NCI-H1417 treated with DMSO at 0.1 percent for 48 hours (cell line): Measurements from ENCODE around the gene SLC6A3.
"Not testable (repeated sequence)": the region's sequence is repeated elsewhere in the genome, so short reads cannot be mapped to it uniquely, and the experiment has no call there.

ENCODE experiments used
- DNase-seq: peaks from one replicate; lab custom pipeline; 2025; lab: John Stamatoyannopoulos, UW

SLC6A3 gene

DNA sequence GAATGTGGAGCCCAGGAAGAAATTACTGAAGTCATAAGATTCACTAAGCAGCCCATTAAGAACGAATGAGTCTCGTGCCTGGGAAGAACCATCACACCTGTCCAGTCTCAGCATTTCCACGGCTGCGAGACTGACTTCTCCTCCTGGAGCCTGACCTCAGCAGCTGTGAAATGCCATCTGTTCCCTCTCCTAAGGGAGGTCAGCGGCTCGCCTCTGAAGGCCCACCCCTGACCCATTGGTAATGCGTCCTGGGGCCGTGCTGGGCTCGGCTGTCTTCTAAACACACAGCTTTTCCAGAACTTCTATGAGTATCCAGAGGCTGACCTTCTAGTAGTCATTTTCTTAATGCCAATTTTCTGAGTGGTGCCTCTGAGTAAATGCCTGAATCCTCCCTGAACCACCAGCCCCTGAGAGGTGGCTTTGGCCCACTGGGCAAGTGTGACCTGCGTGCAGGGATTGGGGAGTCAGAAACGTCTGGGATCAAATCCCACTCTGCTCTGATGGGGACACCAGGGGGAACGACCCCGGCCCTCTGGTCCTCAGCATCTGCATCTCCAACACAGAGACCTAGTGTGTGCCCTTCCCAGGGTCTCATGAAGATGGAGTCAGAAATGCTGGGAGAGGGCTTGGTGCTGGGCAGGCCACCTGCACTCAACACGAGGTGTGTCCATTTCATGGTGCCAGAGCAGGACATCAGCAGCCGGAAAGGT lies 5.7 kb downstream of the SLC6A3 start:
- DNase-seq, result no peak

DNA sequence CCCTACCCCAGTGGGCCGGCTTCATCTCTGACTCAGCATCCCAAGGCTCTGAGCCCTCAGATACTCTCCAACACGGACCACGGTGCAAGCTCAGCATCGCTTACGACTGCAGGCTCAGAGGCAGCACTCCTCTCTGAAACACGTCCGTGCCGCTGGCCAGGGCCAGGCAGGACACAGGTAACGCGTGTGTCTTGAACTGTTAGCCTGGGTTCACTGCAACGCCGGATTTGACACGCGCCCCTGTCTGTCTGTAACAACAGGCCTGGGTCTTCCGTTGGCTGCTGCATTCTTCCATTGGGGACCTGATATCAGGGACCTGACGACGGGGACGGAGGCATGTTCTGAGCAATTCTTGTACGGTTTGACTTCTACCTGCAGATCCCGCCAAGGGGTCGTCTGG lies 6.4 kb downstream of the SLC6A3 start:
- no peak for DNase-seq

DNA sequence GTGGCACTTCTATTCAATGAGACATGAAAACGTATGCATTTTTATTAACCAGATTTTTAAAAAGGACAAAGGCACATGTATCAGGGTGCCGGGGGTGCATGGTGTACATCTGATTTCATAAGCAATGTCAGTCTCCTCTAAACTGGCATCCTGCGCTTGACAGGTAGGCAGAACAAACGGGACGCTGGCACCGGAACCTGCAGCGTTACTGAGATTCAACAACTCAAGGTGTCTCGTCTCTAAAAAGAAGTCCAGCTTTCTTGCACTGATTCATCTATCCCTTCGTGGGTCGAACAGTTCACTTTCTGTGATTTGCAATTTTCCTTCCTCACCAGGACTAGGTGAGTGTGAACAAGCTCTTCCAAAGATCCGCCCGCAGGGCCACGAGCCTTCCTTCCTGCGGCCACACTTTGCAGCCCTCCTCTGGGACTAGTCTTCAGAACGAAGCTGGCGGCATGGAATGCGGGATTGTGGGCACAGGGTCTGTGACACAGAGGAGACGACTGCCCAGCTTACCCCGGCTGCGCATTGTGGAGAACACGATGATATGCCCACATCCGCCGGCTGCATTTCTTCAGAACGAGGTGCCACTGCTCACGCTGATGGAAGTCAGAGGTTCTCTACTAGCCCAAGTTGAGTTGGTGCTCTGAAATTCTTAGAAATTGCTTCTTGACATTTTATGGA lies 7.2 kb downstream of the SLC6A3 start:
- no peak for DNase-seq

DNA sequence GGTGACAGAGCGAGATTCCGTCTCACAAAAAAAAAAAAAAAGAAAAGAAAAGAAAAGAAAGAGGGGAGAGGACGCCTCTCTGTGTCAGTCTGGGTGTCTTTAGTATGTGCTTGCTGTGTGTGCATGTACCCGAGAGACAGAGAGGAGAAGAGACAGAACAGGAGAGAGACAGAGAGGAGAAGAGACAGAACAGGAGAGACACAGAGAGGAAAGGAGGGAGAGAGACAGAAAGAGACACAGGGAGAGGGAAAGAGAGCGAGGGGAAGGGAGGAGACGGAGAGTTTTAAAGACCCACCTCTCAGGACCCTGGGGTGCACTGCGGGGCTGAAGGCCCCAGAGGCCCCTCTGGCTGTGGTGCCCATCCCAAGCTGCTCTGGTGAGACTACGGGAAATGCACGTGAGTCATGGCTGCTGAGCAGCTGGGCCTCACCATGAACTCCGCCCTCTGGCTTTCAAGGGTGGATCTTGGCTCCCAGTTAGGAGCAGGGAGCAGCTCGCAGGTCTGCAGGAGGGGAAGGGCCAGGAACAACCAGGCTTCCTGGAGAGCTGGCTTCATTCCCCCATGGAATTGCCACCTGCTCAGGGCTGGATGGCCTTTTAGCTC lies 7.9 kb downstream of the SLC6A3 start:
- no peak for DNase-seq

DNA sequence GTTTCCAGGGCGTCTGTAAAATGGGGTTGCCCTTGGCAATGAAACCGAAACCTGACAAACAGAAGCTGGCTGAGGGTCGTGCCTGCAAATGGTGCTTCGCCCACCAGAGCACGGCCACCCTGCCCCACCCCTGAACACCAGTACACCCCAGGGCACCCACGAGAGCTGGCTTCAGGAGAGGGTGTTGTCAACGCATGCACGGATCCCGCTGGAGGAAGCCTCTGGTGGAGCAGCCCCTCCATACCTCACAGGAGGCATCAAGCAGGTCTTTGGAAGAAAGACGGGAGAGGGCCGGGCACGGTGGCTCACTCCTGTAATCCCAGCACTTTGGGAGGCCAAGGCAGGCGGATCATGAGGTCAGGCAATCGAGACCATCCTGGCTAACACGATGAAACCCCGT lies 8.6 kb downstream of the SLC6A3 start:
- DNase-seq, result no peak

DNA sequence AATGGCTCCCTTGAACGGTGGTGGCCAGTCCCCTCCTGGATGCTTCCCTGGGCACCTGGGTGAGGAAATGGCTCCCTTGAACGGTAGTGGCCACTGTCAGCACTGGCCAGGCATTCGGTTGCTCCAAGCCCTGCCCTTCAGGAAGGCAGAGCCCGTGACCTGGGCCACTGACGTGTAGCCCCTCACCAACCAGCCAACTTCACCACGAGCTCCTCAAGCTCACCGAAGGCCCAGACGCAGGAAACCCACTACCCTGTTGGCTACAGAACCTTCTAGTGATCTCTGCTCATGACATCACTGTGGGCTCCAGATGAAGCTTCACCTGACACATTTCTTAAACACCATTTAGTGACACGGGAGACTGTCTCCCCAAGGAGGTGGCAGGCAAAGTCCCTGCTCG lies 9.2 kb downstream of the SLC6A3 start:
- DNase-seq, result no peak

DNA sequence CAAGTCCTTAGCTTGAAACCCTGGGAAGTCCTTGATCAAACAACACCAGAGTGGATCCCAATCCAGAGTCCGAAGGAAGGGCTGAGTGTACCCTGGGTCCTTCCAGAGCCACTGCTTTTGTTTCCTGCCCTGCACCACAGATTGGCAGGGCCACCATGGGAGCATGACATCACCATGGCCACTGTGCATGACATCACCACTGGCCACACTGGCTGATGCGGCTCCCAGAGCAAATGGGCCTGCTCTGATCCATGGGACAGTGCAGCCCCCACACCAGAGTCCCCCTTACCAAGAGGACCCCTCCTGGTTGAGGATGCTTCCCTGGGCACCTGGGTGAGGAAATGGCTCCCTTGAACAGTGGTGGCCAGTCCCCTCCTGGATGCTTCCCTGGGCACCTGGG lies 9.9 kb downstream of the SLC6A3 start:
- no peak for DNase-seq

DNA sequence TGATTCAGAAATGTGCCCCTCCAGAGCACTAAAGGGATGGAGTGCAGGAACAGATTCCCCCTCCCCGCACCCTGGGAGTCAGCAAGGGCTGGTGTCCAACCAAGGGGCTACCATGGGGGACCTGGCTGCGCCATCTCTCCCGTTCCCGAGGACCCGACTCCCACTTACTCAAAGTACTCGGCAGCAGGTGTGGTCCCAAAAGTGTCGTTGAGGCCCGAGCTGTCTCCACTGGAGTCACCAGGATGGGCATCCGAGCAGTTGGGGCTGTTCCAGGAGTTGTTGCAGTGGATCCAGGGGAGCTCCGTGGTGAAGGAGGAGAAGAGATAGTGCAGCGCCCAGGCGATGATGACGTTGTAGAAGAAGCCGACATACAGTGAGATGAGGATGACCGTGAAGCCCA lies 12.9 kb downstream of the SLC6A3 start:
- no peak for DNase-seq

DNA sequence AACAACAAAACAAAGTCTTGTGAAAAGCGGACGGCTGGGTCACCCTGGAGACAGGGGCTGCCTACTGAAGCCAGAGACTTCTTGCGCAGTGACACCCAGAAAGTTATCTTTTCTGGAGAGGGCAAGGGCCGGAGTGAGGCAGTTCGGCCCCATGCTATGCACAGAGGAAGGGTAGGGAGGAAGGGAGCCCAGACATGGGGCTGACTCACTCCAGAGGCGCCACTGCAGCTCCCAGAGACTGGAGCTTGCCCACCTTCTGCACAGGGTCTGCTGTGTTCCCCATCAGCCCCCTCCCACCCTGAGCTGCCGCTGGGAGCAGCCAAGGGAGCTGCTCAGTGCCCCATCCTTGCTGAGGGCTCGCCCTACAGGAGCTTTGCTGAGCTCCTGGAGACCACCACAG lies 13.3 kb downstream of the SLC6A3 start:
- no peak for DNase-seq

DNA sequence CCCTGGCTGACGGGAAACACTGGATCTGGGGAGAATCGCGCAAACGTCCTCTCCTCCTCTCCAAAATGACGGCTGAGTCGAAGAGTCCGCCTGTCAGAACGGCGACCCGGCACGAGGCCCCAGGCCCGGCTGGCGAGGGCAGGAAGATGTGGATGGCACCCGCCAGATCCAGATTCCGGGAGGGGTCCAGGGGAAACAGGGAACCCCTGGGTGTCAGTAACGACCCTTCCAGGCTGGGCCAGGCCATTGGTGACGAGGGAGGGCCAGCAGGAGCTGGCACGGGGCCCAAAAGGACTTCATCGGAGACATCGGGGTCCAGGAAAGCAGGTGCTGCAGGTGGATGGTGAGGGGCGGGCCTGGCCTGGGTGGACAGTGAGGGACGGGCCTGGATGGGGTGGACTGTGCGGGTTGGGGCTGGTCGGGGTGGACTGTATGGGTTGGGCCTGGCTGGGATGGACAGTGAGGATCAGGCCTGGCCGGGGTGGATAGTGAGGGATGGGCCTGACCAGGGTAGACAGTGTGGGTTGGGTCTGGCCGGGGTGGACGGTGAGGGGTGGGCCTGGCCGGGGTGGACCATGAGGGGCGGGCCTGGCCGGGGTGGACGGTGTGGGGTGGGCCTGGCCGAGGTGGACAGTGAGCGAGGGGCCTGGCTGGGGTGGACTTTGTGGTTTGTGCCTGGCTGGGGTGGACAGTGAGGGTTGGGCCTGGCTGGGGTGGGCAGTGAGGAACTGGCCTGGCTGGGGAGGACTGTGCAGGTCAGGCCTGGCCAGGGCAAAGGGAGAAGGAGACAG lies 14.0 kb downstream of the SLC6A3 start:
- no peak for DNase-seq

DNA sequence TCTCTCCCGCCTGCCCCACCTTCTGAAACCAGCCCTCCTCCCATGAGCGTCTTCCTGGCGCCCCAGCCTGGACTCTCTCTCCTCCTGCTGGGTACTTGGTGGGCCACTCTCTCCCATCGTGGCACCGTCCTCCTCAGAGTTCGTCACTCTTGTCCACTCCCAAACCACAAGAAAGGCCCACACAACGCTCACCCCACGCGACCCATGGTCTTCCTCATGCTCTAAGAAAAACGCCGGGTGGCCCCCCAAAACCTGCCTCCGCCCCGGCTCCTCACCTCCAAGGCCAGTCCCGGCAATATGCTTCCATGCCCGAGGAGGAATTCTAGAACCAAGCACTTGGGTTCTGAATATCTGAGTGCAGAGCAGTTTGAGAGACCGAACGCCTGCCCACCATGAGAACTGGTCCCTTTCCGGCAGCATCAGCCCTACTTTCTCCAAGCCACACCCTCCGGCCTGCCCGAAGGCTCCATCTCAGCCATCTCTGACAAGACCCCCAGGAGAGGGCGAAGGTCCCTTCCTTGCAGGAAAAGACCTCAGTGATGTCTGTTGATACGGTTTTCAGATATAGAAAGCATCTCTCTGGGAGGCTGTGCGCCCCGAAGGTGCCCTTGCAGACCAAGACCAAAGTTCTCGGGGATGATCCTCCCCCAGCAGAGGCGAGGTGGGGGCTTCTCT lies 15.0 kb downstream of the SLC6A3 start:
- no peak for DNase-seq

DNA sequence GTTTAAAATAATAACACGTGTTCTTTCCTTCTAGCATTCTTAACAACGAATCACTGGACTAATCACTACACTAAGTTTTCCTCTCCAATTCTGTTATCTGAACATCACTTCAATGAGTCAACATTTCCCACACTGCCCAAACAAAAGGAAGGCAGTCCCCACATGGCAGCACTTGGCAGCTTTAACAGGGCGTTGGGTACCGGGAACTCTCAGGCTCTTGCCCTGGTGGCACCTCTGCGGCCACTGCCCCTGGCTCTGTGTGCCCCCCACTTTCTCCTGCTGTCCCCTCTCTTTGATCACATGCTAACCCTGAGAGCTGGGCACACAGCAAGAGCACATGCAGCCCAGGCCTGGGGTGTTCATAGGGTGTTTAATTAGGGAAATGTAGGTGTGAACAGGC lies 15.7 kb downstream of the SLC6A3 start:
- no peak for DNase-seq

DNA sequence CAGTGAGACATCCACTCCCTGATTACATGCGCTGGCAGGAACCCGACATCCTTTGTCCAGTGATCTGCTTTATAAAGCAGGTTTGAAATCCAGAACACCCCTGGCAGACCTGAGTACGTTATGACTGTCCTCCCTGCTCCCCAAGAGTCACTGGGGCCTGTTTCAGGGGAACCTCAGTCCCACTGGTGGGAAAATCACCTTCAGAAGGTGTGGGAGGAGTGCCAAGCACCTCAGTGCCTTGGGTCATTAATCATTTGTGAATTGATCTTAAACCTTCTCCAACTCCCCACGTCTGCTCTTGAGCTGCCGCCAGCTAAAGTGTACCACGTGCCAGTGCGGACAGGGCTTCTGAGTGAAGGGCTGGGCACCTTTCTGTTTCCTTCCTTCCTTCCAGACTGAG lies 16.2 kb downstream of the SLC6A3 start:
- DNase-seq, result no peak

DNA sequence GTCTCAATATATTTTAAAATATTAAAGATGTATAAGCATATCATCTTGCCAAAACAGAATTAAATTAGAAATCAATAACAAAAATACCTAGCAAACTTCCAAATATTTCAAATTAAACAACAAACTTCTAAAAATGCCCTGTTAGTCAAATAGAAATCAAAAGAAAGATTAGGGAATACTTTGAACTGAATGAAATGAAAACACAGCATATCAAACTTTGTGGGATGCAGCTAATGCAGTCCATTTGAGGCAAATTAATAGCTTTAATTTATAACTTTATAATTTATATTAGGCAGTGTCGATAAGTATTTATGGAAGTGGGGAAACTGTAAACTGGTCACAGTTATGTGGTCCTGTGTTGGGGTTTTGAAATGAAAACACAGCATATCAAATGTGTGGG lies 17.1 kb downstream of the SLC6A3 start:
- DNase-seq, result no peak

DNA sequence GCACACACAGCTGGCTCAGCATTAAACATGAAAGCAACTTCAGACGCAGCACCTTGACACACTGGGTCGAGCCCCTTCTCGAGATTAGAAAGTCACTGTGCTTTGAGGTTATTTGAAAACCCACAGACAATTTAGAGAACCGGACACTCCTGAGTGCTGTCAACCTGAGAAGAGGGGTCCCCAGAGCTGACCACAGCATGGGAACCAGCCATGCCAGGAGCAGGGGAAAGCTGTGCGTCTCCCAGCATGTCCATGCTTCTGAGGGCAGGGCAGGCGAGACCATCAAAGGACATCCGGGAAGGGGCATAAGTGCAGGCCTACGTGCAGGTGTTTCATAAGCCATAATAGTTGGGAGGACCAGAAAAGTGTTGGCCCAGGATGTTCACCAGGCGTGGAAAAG lies 20.5 kb downstream of the SLC6A3 start:
- DNase-seq, result no peak

DNA sequence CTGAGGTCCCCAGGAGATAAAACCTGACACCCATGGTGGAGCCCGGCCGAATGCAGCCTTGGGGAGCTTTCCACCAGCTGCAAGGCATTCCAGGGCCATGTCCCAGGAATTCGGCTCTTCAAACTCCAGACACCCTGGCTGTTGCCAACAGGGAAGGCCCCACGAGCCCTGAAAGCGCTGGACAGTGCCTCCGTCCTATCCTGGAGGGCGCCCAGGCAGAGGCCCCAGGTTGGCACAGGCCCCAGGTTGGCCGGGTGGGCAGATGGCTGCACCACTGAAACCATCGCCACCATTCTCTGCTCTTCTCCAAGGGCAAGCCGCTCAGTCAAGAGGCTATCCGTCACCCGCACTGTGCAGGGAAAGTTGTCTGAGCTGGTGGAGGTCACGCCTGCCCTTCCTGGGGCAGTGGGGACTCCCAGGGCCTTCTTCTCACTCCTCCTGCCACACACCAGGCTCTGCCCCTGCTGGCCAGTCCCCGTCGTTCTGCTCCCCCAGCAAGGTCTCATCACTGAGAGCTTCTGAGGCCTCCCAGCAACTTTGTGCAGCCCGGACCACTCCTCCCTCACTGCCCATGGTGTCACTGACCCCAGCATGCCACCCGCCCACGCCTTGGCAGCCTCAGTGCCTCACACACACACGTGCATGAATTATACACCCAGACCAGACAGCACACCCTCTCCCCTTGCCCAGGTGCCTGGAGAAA lies 21.2 kb downstream of the SLC6A3 start:
- DNase-seq, result no peak

DNA sequence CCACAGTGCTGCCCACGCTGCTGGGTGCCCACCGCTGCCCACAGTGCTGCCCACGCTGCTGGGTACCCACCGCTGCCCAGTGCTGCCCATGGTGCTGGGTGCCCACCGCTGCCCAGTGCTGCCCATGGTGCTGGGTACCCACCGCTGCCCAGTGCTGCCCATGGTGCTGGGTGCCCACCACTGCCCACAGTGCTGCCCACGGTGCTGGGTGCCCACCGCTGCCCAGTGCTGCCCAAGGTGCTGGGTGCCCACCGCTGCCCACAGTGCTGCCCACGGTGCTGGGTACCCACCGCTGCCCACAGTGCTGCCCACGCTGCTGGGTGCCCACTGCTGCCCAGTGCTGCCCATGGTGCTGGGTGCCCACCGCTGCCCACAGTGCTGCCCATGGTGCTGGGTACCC lies 22.7 kb downstream of the SLC6A3 start:
- not testable (repeated sequence) for DNase-seq

DNA sequence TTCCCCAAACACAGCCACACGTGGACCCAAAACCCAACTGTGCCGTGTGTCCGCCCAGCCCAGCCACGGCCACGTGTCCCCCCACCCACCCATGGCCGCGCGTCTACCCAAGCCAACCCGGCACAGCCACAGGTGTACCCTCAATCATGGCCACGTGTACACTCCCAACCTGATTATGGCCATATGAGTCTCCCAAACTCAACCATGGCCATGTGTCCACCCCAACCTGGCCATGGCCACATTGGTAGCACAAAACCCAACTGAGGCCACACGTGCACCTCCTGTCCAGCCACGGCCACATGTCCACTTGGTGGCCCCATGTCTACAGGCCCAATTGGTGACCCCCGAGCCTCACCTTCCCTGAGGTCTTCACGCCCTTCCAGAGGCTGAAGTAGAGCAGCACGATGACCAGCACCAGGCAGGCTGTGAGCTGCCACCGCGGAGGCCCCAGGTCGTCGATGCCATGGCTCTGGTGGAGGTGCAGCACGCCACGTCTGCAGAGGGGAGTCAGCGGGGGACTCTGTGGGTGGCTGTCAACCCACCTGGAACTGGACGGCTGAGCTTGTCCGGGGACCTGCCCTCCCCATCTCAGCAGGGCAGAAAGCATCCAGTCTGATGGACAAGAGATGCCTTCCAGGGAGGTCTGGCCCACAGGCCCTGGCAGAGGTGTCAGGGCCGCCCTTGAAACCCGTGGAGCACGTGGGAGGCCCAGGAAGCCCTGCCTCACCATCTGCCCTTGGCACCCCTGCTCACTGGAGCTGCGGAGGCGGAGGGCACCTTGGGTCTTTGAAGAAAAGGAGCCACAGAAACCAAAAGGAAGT lies 23.5 kb downstream of the SLC6A3 start:
- no peak for DNase-seq

DNA sequence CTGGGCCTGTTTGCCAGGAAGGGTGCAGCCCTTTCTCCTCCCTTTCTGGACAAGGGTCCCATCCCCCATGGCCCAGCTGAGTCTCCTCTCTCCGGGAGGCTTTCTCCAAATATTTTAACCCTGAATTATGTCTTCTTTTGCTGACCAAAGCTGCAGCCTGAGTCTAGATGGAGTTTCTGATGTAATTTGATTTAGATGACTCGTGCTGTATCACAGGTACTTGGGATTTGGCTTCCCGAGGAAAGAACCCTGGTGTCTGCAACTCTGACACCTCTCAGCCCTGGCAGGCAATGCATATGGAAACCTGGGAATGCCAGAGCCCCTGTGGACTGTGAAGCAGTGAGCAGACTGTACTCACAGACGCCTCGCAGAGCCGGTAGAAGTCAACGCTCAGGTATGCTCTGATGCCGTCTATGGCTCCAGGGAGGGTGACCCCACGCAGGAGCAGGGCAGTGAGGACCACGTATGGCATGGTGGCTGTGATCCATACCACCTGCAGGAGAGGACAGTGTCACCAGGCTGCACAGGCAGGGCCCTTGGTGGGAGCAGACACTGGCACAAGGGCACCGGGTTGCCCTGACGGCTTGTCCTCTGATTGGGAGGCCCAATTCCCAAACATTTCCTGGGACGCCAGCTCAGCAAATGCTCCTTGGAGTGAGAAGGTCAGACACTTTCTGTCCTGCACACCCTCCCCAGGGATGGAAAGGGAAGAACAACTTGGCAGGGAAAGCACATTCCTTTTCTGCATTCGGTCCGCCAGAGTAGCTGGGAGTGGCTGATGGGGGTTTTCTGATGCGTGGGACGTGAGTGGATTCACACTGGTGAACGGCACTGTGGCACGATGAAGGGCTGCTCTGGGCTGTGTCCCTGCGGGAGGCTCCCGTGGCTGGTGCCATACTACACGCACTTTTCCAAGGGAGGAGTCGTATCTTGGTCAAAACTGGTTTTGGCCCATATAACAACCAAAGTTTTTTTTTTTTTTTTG lies 24.7 kb downstream of the SLC6A3 start:
- DNase-seq, result no peak
